ENCODE results near the gene OR5H6.

DNA sequence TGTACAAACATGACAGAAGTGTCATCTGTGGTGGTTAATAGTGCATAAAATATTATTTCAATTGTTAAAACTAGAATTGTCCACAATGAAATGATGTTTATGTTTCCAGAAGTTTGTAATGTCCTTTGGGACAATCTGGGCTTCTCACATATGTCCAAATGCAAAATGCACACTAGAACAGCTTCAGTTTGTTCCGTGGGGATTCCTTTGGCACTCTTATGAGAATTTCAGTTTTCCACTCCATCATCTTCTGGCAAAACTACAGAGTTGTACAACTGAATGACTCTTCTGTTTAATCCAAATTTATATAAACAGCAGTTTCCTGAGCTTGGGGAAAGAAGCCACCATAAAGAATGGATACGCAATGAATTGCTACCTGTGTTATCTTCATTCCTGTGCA, 2.0 kb upstream of the OR5H6 start:
- no peak for TF ChIP-seq CTCF (IDR thresholded peaks at IDR 0.05; ENCODE audit: low read depth, low read length, poor library complexity, severe bottlenecking)
- no peak for TF ChIP-seq EZH2phosphoT487 (IDR thresholded peaks at IDR 0.05; ENCODE audit: borderline replicate concordance, low read length)

Measured in DOHH2 (cell line).